Right lobe of liver (tissue), 4 donors: Measurements from ENCODE around the gene PSPH.

Source experiments
- CTCF ChIP-seq, 4 donors: fragments of 200-600 bp in 3 of 4; fragments of 450-650 bp in 1 of 4; IDR thresholded peaks; one replicate each; pipeline versions ENCODE4 v1.5.1 to v1.8.0; 2016 to 2022; ENCODE audit warnings: antibody characterized with exemption in 4 of 4, mild to moderate bottlenecking in 2 of 4
- POLR2A ChIP-seq: fragments of 450-650 bp; IDR thresholded peaks from one replicate; pipeline ENCODE4 v1.6.1; 2017; ENCODE audit warnings: antibody characterized with exemption, mild to moderate bottlenecking
- donor health status: DM: no; HTN: no; CAD: no.
- donor health status: DM: no; HTN: no; CAD: no.
- donor health status: DM: no; HTN: yes; CAD: no.

- no peak for TF ChIP-seq CTCF (IDR thresholded peaks at IDR 0.05)
- no peak for TF ChIP-seq POLR2A
Observed at GRCh38 chr7:56019501-56019900, 31.7 kb downstream of the PSPH start.
